H9 (cell line): ENCODE results near the gene ABCG8. TPM values are rescaled to one million over a fixed set of nuclear protein-coding genes. Genes with fewer than 3 reads are reported as not detected.

Source experiments
- DNase-seq: peaks from one replicate; pipeline ENCODE4 v3.0.0-alpha.2; 2017
- H2AFZ ChIP-seq: one replicate; pipeline ENCODE4 v1.6.1; 2013; ENCODE audit warnings: mild to moderate bottlenecking, low read length, control low read depth, moderate library complexity
- H2AK5ac ChIP-seq: 2 replicates; pipeline ENCODE4 v1.6.1; 2013; ENCODE audit warnings: low read length, control low read depth, mixed read lengths; ENCODE audit not compliant: insufficient read length
- H2BK120ac ChIP-seq: one replicate; pipeline ENCODE4 v1.6.1; 2013; ENCODE audit warnings: low read depth, mild to moderate bottlenecking, low read length, control low read depth, inconsistent platforms; ENCODE audit not compliant: poor library complexity, severe bottlenecking
- H2BK12ac ChIP-seq: 2 replicates; pipeline ENCODE4 v1.6.1; 2013; ENCODE audit warnings: low read length, control low read depth, mixed read lengths, low read depth; ENCODE audit not compliant: insufficient read length
- H2BK15ac ChIP-seq: 2 replicates; pipeline ENCODE4 v1.6.1; 2013; ENCODE audit warnings: low read depth, low read length, control low read depth
- H2BK20ac ChIP-seq: one replicate; pipeline ENCODE4 v1.6.1; 2013; ENCODE audit warnings: low read depth, mild to moderate bottlenecking, low read length, control low read depth, inconsistent platforms; ENCODE audit not compliant: poor library complexity, severe bottlenecking
- H2BK5ac ChIP-seq: 2 replicates; pipeline ENCODE4 v1.6.1; 2013; ENCODE audit warnings: low read length, control low read depth, mixed read lengths; ENCODE audit not compliant: insufficient read length
- H3K14ac ChIP-seq: 2 replicates; pipeline ENCODE4 v1.6.1; 2013; ENCODE audit warnings: low read length, control low read depth; ENCODE audit not compliant: insufficient read depth
- H3K18ac ChIP-seq: 2 replicates; pipeline ENCODE4 v1.6.1; 2013; ENCODE audit warnings: low read depth, mild to moderate bottlenecking, mixed read lengths, low read length, control low read depth; ENCODE audit not compliant: insufficient read length
- H3K23ac ChIP-seq: 2 replicates; pipeline ENCODE4 v1.6.1; 2013; ENCODE audit warnings: low read length, control low read depth, mixed read lengths, low read depth; ENCODE audit not compliant: insufficient read length
- H3K23me2 ChIP-seq: 2 replicates; pipeline ENCODE4 v1.6.1; 2013; ENCODE audit warnings: low read depth, mild to moderate bottlenecking, mixed read lengths, low read length, control low read depth; ENCODE audit not compliant: insufficient read length, poor library complexity, severe bottlenecking
- H3K27ac ChIP-seq: 2 replicates; pipeline ENCODE4 v1.5.1; 2013; ENCODE audit warnings: low read length, control low read depth, mixed read lengths, low read depth; ENCODE audit not compliant: insufficient read length
- H3K27me3 ChIP-seq: 2 replicates; pipeline ENCODE4 v1.6.1; 2013; ENCODE audit warnings: low read length, control low read depth, inconsistent platforms; ENCODE audit not compliant: insufficient read depth
- H3K4ac ChIP-seq: 2 replicates; pipeline ENCODE4 v1.6.1; 2013; ENCODE audit warnings: low read depth, mild to moderate bottlenecking, control low read depth, inconsistent platforms, low read length, moderate library complexity
- H3K4me1 ChIP-seq: 2 replicates; pipeline ENCODE4 v1.6.1; 2013; ENCODE audit warnings: low read length, control low read depth, inconsistent platforms; ENCODE audit not compliant: insufficient read depth
- H3K4me2 ChIP-seq: 2 replicates; pipeline ENCODE4 v1.6.1; 2013; ENCODE audit warnings: low read length, control low read depth, mixed read lengths; ENCODE audit not compliant: insufficient read length, insufficient read depth
- H3K56ac ChIP-seq: 2 replicates; pipeline ENCODE4 v1.6.1; 2013; ENCODE audit warnings: low read depth, mild to moderate bottlenecking, mixed read lengths, low read length, control low read depth; ENCODE audit not compliant: insufficient read length
- H3K79me1 ChIP-seq: 2 replicates; pipeline ENCODE4 v1.6.1; 2013; ENCODE audit warnings: low read depth, mild to moderate bottlenecking, moderate library complexity, low read length, control low read depth, inconsistent platforms; ENCODE audit not compliant: insufficient read depth, poor library complexity, severe bottlenecking
- H3K79me2 ChIP-seq: 2 replicates; pipeline ENCODE4 v1.6.1; 2013; ENCODE audit warnings: low read length, control low read depth, inconsistent platforms; ENCODE audit not compliant: insufficient read depth
- H3K9ac ChIP-seq: 2 replicates; pipeline ENCODE4 v1.6.1; 2013; ENCODE audit warnings: low read length, control low read depth, mixed read lengths; ENCODE audit not compliant: insufficient read length; ENCODE audit errors: extremely low read depth
- H3K9me3 ChIP-seq: one replicate; pipeline ENCODE4 v1.6.1; 2013; ENCODE audit warnings: low read depth, low read length, inconsistent platforms; ENCODE audit not compliant: control insufficient read depth
- H3T11ph ChIP-seq: one replicate; pipeline ENCODE4 v1.6.1; 2013; ENCODE audit warnings: mild to moderate bottlenecking, low read length, control low read depth, inconsistent platforms
- H4K20me1 ChIP-seq: one replicate; pipeline ENCODE4 v1.6.1; 2013; ENCODE audit not compliant: control insufficient read depth, insufficient read length, insufficient read depth
- H4K5ac ChIP-seq: 2 replicates; pipeline ENCODE4 v1.6.1; 2013; ENCODE audit warnings: low read depth, mild to moderate bottlenecking, mixed read lengths, low read length, control low read depth; ENCODE audit not compliant: insufficient read length
- H4K8ac ChIP-seq: replicated peaks from 2 replicates; pipeline ENCODE4 v1.6.1; 2013; ENCODE audit warnings: low read length, control low read depth, mixed read lengths, low read depth; ENCODE audit not compliant: insufficient read length
- H4K91ac ChIP-seq: 2 replicates; pipeline ENCODE4 v1.6.1; 2013; ENCODE audit warnings: low read depth, mild to moderate bottlenecking, moderate library complexity, mixed read lengths, low read length, control low read depth; ENCODE audit not compliant: insufficient read length
- H3K27ac Mint-ChIP-seq, 3 experiments: 2 replicates in 2 of 3; 3 replicates in 1 of 3; pipeline ENCODE4 v1.8.0; 2020 to 2021; ENCODE audit warnings: mixed read lengths in 3 of 3, mild to moderate bottlenecking in 1 of 3, moderate library complexity in 1 of 3
- H3K27me3 Mint-ChIP-seq: 2 replicates; pipeline ENCODE4 v1.8.0; 2021; ENCODE audit warnings: low read depth, mild to moderate bottlenecking, moderate library complexity, mixed read lengths
- H3K36me3 Mint-ChIP-seq, 3 experiments: 2 replicates in 2 of 3; 3 replicates in 1 of 3; pipeline ENCODE4 v1.8.0; 2020 to 2021; ENCODE audit warnings: low read depth in 3 of 3, mixed read lengths in 3 of 3; ENCODE audit not compliant: insufficient read depth in 1 of 3
- H3K4me1 Mint-ChIP-seq, 2 experiments: 2 replicates each; pipeline ENCODE4 v1.8.0; 2020; ENCODE audit warnings: mixed read lengths in 2 of 2
- H3K4me3 Mint-ChIP-seq, 2 experiments: 2 replicates in 1 of 2; 3 replicates in 1 of 2; pipeline ENCODE4 v1.8.0; 2020 to 2021; ENCODE audit warnings: mild to moderate bottlenecking in 2 of 2, mixed read lengths in 2 of 2, moderate library complexity in 1 of 2
- H3K9me3 Mint-ChIP-seq, 2 experiments: 2 replicates in 1 of 2; 3 replicates in 1 of 2; pipeline ENCODE4 v1.8.0; 2020; ENCODE audit warnings: mild to moderate bottlenecking in 2 of 2, mixed read lengths in 2 of 2, moderate library complexity in 1 of 2
- CTCF ChIP-seq: fragments of 200-600 bp; sonication (generic); conservative IDR thresholded peaks from 3 replicates; pipeline ENCODE4 v1.8.0; 2021; ENCODE audit warnings: antibody characterized with exemption, mild to moderate bottlenecking
- WGBS: extraction: QIAGEN DNeasy Blood & Tissue Kit; methylation state at CpG from one replicate; pipeline ENCODE4 v1.1.7; 2013; ENCODE audit warnings: missing lambda C conversion rate, low lambda C conversion rate, mixed read lengths; ENCODE audit not compliant: insufficient read length; ENCODE audit errors: extremely low coverage; 5-methylcytosine and 5-hydroxymethylcytosine counted together
- total RNA-seq: library from RNA; stranded (reverse); gene quantifications from 2 replicates; pipeline ENCODE4 v1.2.1, GENCODE V29; 2021

ABCG8 gene
- total RNA-seq, 1 experiment from 2014 or later = not detected

DNA sequence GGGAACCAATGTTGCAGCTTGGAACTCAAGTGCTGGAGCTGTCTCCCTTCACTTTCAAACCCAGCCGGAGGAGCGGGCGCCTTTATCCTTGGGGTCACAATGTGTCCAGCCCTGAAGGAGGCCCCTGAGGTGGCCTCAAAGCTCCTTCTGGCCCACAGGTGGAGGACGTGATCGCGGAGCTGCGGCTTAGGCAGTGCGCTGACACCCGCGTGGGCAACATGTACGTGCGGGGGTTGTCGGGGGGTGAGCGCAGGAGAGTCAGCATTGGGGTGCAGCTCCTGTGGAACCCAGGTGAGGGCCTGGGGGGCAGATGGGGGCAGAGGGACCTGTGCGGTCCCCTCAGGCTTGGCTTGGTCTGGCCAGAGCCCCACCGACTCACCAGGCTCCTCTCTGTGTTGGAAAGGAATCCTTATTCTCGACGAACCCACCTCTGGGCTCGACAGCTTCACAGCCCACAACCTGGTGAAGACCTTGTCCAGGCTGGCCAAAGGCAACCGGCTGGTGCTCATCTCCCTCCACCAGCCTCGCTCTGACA is 13.5 kb downstream of the ABCG8 start:
- Histone ChIP-seq H2BK20ac (no peak overlapping the region), H2BK5ac (no peak overlapping the region), H3K23ac (no peak overlapping the region), H3K18ac (no peak overlapping the region), H4K5ac (no peak overlapping the region), H3K56ac (no peak overlapping the region), H3K79me2 (no peaks in the 10 kb centered on the region), H3K23me2 (no peaks in the 10 kb centered on the region), H3K27me3 (no peaks in the 10 kb centered on the region; the same call in 1 of the 2 replicates), H4K91ac (no peak overlapping the region), H2AFZ (no peak overlapping the region), H4K8ac (no peak overlapping the region), H3T11ph (no peak overlapping the region), H3K9ac (no peak overlapping the region), H4K20me1 (no peaks in the 10 kb centered on the region), H2BK12ac (no peak overlapping the region), H3K4ac (no peak overlapping the region), H3K4me2 (no peak overlapping the region), H3K4me1 (no peaks in the 10 kb centered on the region), H2AK5ac (no peak overlapping the region), H3K79me1 (no peaks in the 10 kb centered on the region), H3K14ac (no peak overlapping the region), H2BK15ac (no peak overlapping the region), H3K27ac (no peak overlapping the region), H3K9me3 (no peaks in the 10 kb centered on the region), H2BK120ac (no peak overlapping the region)
- no peaks in the 10 kb centered on the region for H3K9me3 Mint-ChIP-seq
- no peak for DNase-seq
- no peaks in the 10 kb centered on the region; a peak in 1 of 7 replicates for H3K36me3 Mint-ChIP-seq
- no peaks in the 10 kb centered on the region for H3K4me1 Mint-ChIP-seq
- no CpG with 5 or more reads among the region's 21 CpGs for WGBS
- H3K27ac Mint-ChIP-seq = no peak overlapping the region; a peak in 1 of 7 replicates
- no peak overlapping the region for H3K4me3 Mint-ChIP-seq
- TF ChIP-seq CTCF = no peak
- H3K27me3 Mint-ChIP-seq = peaks cover 19% of the 10 kb centered on the region
